Activated naive CD4-positive, alpha-beta T cell treated with anti-CD3 and anti-CD28 coated beads, Interleukin-2, amount 50 U/mL, for 72 hours (primary cell): ENCODE measurements around the gene POLR2F. TPM values are rescaled to one million over a fixed set of nuclear protein-coding genes. Genes with fewer than 3 reads are reported as not detected.
"Not testable (repeated sequence)": the region's sequence is repeated elsewhere in the genome, so short reads cannot be mapped to it uniquely, and the experiment has no call there.

Source experiments
- ATAC-seq, 2 donors: fragments of 150-1000 bp; cut with Tn5 transposase; 2 replicates each; pipeline ENCODE4 v1.10.0; 2021; ENCODE audit warnings: mild to moderate bottlenecking in 2 of 2, moderate library complexity in 2 of 2
- DNase-seq, 2 donors: peaks; one replicate each; pipeline ENCODE4 v3.0.0; 2021 to 2022; ENCODE audit warnings: low spot score in 2 of 2
- H3K27ac Mint-ChIP-seq, 2 donors: one replicate each; pipeline ENCODE4 v1.8.0; 2022; ENCODE audit warnings: mild to moderate bottlenecking in 2 of 2, mixed read lengths in 2 of 2
- H3K36me3 Mint-ChIP-seq, 2 donors: one replicate each; pipeline ENCODE4 v1.8.0; 2022; ENCODE audit warnings: mixed read lengths in 2 of 2
- H3K9me3 Mint-ChIP-seq, 2 donors: one replicate each; pipeline ENCODE4 v1.8.0; 2022; ENCODE audit warnings: mixed read lengths in 2 of 2
- total RNA-seq, 2 donors: library from RNA; stranded (reverse); gene quantifications; one replicate each; pipeline ENCODE4 v1.2.3, GENCODE V29; 2022

POLR2F gene
- total RNA-seq, 2 donors from 2014 or later = 55.3 to 70.3 TPM

- DNase-seq = no peak
- Mint-ChIP-seq H3K9me3 (no peaks in the 10 kb centered on the region), H3K27ac (no peak overlapping the region), H3K36me3 (peaks cover 6 to 8% of the 10 kb centered on the region in 2 donors)
- no peak for ATAC-seq
Measured at GRCh38 chr22:37967637-37968451, 14.3 kb downstream of the POLR2F start.

DNA sequence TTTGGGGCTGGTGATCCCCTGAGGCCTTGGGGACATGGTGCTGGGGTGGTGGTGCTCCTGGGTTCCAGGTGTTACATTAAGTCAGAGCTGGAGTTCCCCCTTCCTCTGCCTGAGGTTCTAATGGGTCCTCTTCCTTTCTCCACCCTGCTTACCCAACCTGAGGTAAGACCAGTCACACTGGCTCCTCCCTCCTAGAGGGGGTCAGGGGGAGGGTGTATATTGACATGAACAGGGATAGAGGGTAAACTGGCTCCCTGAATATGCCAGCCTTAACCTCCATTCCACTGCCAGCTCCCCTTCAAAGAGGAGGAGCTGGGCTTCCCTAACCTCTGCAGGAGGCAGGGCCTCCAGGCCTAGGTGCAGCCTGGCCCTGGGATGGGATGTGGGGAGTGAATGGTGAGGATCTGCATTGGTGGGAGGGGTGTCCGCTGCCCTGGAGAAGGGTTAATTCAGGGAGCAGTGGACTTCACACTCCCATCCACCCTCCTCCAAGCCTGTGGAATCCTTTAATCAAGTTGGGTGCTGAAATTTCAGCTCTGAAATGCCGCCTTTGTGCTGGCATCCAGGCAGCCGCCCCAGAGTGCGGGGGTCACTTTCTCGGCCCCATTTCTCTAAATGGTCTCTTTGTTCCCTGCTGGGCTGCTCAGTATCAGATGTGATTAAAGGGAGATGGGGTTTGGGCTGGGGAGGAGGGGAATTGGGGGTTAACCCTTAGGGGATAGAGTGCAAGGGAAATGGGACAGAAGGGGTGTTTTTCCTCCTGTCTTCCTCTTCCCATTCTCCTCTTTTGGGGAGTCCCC, 15.2 kb downstream of the POLR2F start:
- peaks cover 6 to 8% of the 10 kb centered on the region in 2 donors for H3K36me3 Mint-ChIP-seq
- no peak overlapping the region for H3K27ac Mint-ChIP-seq
- no peak for ATAC-seq
- no peaks in the 10 kb centered on the region for H3K9me3 Mint-ChIP-seq
- DNase-seq = no peak

- no peak for ATAC-seq
- Mint-ChIP-seq H3K27ac (peak overlapping the region in 1 of 2 donors; percentile 72), H3K36me3 (peaks cover 6 to 7% of the 10 kb centered on the region in 2 donors), H3K9me3 (no peaks in the 10 kb centered on the region)
- DNase-seq = no peak
Measured at GRCh38 chr22:37970864-37971263, 17.4 kb downstream of the POLR2F start.

DNA sequence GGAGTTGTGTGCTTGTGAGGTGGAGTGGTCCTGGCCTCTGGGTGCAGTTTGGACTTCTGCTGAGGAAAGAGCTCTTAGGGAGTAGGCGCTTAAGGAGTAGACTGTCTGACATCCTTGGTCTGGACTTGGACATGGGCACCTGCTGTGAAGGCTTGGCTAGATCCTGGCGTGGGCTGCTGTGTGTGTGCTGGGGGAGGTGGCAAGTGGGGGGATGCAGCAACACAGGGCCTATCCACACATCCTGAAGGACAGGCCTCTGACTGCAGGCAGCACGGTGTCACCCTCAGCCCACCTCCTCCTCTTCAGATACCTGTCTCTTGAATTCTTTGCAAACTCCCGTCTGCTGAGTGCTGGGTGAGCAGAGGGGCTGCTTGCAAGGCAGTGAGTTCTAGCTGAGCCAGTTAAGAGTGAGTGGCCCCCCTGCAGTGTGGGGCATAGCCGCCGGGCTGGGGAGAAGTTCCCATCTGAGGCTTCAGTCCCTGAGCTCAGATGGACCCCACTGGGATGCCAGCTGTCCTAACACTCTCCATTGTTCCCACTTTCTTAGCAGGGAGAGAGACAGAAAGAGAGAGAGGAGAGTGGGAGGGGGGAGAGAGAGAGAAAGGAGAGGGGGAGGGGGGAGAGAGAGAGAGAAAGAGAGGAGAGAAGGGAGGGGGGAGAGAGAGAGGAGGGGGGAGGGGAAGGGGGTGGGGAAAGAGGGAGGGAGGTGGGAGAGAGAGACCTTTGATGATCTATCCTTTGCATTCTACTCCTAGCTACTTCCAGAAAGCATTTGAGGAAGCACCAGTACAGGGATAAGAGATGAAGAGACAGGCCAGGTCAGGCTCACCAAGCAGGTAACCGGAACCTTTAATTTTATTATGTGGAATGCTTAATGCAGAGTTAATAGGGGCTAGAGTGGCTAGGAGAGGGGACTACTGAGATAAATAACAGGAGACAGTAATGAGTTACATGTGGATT, 18.3 kb downstream of the POLR2F start:
- DNase-seq (no peak), ATAC-seq (no peak)
- H3K36me3 Mint-ChIP-seq = peaks cover 4 to 6% of the 10 kb centered on the region in 2 donors
- H3K27ac Mint-ChIP-seq = peak overlapping the region in 1 of 2 donors; percentile 23
- no peaks in the 10 kb centered on the region for H3K9me3 Mint-ChIP-seq

DNA sequence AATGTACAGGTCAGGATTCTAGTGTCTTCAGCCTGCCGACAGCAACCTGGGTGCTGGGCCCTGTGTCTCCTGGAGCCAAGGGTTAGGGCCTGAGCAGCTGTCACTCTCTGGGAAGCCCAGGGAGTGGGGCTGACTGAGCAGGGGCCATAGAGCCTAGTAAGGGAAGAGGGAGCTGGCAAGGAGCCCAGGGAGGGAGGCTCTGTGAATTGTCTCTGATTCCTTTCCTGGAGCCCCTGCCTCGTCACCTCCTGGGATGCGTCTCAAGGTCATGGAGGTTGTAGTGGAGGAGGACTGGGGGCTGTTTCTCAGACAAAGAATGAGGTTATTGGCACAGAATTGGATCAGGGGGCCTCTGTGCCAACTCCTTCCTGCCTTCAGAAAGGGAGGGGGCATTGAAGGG, 19.0 kb downstream of the POLR2F start:
- ATAC-seq (no peak), DNase-seq (no peak)
- peak overlapping the region in 1 of 2 donors; percentile 20 for H3K27ac Mint-ChIP-seq
- H3K9me3 Mint-ChIP-seq = no peaks in the 10 kb centered on the region
- peaks cover 4 to 6% of the 10 kb centered on the region in 2 donors for H3K36me3 Mint-ChIP-seq

- ATAC-seq = no peak
- no peak for DNase-seq
- H3K36me3 Mint-ChIP-seq = no peaks in the 10 kb centered on the region
- H3K9me3 Mint-ChIP-seq = no peaks in the 10 kb centered on the region
- H3K27ac Mint-ChIP-seq = no peak overlapping the region
Measured at GRCh38 chr22:37973271-37974170, 20.0 kb downstream of the POLR2F start.

DNA sequence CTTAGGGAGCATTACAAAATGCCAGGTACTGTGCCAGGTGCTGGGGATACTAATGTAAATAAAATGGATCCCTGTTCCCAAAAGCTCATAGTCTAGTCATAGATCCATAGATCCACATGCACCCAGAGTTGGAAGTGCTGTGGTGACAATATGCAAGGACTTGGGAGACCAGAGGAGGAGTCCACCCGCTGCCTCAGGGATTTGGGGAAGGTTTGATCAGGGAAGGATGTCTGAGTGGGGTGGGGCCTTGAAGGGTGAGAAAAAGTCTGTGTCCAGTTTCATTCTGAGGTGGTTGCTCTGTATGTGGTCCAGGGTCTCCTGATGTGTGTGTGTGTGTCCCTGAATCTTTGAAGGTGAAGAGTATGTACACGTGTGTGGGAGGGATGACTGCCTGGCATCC, 21.7 kb downstream of the POLR2F start:
- Mint-ChIP-seq H3K36me3 (no peaks in the 10 kb centered on the region), H3K9me3 (no peaks in the 10 kb centered on the region), H3K27ac (peak overlapping the region; percentile 48 to 51)
- DNase-seq (no peak), ATAC-seq (no peak)

- not testable (repeated sequence) for ATAC-seq, H3K36me3 Mint-ChIP-seq, DNase-seq, H3K9me3 Mint-ChIP-seq
- H3K27ac Mint-ChIP-seq = peak overlapping the region in 1 of 2 donors; percentile 5
Measured at GRCh38 chr22:37976022-37976421, 22.5 kb downstream of the POLR2F start.

GRCh38 chr22:37976547-37976946, 23.0 kb downstream of the POLR2F start:
- Mint-ChIP-seq H3K9me3 (no peaks in the 10 kb centered on the region), H3K36me3 (no peaks in the 10 kb centered on the region), H3K27ac (peak overlapping the region in 1 of 2 donors; percentile 5)
- no peak for DNase-seq
- ATAC-seq = no peak

DNA sequence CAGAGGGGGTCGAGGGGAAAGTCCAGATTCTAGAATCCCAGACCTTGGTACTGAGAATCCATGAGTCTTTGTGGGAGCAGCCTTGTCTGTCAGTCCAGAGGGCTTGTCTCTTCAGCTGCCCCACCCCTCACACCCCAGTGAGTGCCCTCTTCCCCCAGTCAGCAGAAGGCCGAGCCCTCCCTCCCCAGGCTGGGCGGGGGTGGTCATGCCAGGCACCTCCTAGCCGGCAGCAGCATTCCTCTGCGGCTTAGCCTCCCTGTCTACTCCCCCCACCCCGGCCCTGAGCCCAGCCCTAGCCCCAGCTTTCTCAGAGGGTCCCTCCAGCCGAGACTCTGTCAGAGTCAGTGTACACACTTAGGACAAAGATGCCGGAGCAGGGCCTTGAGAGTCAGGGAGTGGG, 26.3 kb downstream of the POLR2F start:
- H3K27ac Mint-ChIP-seq = peak overlapping the region in 1 of 2 donors; percentile 41
- no peaks in the 10 kb centered on the region for H3K36me3 Mint-ChIP-seq
- no peak for DNase-seq
- no peaks in the 10 kb centered on the region for H3K9me3 Mint-ChIP-seq
- no peak for ATAC-seq

GRCh38 chr22:37981282-37982011, 27.9 kb downstream of the POLR2F start:
- no peak for ATAC-seq
- no peak for DNase-seq
- Mint-ChIP-seq H3K27ac (peak overlapping the region; percentile 54 to 65), H3K36me3 (no peaks in the 10 kb centered on the region), H3K9me3 (no peaks in the 10 kb centered on the region)

DNA sequence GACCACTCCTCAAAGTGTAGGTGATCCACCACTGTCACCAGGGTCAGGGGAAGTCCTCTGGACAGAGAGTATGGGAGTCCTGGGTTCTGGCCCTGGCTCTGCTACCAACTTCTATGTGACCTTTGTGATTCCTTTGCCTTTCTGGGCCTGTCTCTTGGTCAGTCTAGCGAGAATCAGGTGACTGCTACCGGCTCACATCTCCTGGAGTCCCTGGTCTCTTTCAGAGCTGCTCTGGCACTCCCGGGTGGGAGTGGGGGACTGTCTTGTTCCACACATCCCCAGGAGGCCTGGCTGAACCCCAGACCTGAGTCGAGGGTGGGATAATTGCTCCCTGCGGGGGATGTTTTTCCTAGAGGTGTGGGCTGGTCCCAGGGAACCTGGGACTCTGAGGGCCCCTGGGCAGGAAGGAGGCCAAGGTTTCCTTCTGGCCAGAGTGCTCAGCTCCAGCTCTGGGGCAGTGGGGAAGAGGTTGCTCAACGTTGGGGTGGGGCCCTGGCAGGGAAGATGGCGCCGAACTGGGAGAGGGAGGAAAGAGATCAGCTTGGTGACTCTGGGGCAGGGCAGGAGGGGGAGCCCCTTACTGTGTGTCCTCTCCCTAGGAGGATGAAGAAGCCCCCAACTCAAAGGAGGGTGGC, 28.8 kb downstream of the POLR2F start:
- Mint-ChIP-seq H3K27ac (peak overlapping the region in 1 of 2 donors; percentile 54), H3K36me3 (no peaks in the 10 kb centered on the region), H3K9me3 (no peaks in the 10 kb centered on the region)
- no peak for ATAC-seq
- DNase-seq = no peak

DNA sequence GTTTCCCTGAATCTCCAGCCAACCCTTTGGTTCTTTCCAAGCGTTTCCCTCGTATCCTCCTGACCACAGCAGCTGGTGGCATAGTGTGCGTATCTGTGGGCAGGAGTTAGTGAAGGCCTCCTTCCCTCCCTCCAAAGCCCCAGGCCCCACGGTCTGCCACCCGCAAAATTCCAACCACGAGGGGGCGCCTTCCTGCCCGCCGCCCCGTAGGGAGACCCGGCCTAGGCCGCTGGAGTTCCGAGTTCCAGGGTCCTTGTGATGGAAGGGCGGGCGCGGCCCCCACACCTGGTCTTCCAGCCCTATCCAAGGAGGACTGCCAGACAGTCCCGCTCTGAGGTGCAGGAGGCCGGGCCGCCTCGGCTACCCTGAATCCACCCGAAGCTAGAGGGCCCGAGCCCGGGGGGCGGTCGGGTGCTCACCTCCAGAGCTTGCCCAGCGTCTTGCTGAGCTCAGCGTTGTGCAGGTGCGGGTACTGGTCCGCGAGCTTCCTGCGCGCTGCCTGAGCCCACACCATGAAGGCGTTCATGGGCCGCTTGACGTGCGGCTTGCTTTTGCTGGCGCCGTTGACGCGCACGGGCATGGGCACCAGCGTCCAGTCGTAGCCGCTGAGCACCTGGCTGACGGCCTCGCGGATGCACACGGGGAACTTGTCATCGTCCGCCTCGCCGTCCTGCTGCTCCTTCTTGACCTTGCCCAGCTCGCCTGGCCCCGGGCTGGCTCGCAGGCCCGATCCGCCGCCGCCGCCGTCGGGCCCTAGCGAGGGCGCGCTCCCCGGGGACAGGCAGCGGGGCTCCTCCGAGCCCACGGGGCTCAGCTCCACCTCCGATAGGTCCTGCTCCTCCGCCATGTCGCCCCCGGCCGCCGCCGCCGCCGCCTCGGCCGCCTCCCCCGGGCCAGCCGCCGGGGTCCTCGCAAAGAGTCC, 29.7 kb downstream of the POLR2F start:
- no peak overlapping the region for H3K27ac Mint-ChIP-seq
- no peaks in the 10 kb centered on the region for H3K9me3 Mint-ChIP-seq
- no peaks in the 10 kb centered on the region for H3K36me3 Mint-ChIP-seq
- ATAC-seq (no peak), DNase-seq (no peak)
